Measurements from ENCODE around the gene CCDC57.
"Not testable (repeated sequence)": the region's sequence is repeated elsewhere in the genome, so short reads cannot be mapped to it uniquely, and the experiment has no call there.

CCDC57 gene

DNA sequence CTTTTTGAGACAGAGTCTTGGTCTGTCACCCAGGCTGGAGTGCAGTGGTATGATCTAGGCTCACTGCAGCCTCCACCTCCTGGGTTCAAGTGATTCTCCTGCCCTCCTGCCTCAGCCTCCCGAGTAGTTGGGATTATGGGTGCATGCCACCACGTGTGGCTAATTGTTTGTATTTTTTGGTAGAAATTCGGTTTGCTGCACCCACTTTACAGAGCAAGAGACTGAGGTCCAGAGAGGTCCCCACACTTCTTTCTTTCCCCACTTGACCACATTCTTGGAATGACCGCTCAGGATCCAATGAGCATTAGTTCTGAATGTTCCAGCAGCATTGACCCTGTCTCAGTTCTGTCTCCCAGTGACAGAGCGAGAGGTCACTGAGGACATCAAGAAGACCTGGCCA lies 10.9 kb upstream of the CCDC57 start:
- no peak for DNase-seq (ENCODE audit: low spot score)

DNA sequence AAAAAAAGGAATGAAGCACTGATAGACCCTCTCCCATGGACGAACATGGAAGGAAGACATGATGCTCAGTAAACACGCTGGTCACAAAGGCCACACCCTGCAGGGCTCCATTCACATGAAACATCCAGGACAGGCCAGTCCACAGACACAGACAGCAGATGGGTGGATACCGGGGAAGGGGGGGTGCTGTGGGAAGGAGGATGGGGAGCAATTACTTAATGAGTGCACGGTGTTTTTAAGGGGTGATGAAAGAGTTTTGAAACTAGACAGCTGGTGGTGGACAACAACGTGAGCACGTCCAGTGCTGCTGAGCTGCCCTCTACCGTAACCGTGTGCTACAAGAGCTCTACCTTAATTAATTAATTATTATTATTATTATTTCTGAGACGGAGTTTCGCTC lies 10.2 kb upstream of the CCDC57 start:
- DNase-seq (ENCODE audit: low spot score): no peak

DNA sequence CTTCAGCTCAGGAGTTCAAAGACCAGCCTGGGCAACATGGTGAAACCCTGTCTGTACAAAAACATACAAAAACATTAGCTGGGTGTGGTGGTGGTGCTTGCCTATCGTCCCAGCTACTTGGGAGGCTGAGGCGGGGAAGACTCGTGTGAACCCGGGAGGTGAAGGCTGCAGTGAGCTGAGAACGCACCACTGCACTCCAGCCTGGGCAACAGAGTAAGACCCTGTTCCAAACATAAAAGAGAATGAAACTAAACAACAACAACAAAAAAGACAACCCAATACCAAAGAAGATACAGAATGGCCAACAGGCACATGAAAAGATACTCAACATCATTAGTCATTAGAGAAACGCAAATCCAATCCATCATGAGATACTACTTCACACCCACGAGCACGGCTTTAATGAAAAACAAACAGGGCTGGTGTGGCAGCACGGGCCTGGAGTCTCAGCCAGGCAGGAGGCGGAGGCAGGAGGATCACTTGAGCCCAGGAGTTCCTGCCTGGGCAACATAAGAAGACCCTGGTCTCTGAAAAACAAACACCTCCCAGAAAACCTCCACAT lies 8.8 kb upstream of the CCDC57 start:
- DNase-seq (ENCODE audit: low spot score): no peak

DNA sequence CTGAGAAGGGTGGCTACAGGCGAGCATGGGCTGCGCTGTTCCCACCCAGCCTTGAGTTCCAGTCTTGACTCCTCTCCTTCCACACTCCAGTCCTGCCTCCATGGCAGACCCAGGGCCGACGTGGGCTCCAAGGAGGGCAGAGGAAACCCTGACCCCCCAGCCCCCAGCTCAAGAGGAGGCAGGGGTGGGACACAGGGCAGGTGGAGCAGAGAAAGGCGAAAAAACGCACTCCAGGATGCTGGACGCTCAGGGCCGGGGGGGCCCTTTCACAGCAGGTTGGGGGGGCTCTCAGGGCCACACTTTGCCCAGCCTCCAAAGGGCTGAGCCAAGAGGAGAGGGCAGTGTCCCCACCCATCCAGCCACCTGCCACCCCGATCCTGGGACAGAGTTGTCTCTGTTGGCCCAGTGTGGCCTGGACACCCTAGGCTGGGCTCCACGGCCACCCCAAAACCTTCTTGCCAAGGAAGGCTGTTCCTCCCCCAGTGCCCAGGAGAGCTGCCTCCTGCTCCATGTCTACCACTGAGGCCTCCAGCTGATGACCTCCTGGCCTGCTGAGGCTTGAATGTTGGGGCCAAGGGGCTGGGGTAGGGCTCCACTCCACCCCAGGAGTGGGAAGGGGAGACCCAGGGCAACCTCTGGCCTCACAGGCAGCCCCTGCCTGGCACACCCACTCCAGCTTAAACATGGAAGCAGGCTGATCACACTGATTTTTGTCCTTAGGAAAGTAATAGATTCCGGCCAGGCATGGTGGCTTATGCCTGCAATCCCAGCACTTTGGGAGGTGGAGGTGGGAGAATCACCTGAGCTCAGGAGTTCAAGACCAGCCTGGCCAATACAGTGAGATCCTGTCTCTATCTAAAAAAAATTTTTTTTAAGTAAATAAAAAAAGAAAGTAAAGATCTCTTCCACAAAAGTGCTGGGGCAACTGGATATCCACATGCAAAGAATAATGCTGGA lies 7.4 kb upstream of the CCDC57 start:
- no peak for DNase-seq (ENCODE audit: low spot score)

DNA sequence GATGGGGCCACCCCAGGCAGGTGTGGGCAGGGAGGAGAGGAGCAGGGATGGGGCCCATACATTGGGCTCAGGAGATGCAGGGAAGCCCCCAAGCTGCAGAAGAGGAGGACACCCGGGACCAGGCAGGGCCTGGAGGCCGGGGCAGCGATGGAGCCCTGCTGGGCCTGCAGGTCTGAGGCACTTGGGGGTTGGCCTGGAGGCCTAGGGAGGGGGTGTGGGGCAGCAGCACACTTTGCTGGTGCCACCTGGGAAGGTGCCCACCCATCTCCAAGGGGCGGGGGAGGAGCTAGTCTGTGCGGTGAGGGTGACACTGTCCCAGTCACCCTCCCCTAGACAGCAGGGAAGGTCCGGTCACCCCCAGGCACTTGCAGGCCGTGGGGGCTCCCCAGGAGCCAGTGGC lies 6.4 kb upstream of the CCDC57 start:
- no peak for DNase-seq (ENCODE audit: low spot score)

DNA sequence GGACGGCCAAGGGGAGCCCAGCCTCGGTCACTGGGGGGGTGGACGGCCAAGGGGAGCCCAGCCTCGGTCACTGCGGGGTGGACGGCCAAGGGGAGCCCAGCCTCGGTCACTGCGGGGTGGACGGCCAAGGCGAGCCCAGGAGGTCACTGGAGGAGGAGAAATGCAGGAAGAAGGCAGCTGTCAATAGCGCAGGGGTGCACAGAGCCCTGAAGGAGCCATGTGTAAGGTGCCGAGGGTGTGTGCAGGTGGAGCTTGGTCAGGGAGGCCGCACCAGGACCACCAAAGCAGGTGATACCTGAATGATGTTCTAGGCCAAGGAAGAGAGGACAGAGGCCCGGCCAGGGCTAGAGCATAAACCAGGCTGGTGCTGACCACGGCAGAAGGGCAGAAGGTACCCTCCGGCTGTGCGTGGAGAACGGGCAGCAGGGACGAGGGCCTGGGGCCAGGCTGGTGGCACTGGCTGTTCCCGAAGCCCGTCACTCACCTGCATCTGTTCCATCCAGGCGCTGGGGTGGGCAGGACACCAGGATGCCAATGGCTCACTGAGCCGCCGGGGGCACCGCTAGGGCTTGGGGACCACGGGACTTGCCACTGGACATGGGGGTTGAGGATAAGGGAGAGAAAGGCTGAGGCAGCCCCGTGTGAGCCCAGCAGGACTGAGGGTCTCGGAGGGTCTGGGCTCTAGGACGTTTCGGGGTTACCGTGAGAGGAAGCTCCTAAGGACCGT lies 5.9 kb upstream of the CCDC57 start:
- no peak for DNase-seq (ENCODE audit: low spot score)

DNA sequence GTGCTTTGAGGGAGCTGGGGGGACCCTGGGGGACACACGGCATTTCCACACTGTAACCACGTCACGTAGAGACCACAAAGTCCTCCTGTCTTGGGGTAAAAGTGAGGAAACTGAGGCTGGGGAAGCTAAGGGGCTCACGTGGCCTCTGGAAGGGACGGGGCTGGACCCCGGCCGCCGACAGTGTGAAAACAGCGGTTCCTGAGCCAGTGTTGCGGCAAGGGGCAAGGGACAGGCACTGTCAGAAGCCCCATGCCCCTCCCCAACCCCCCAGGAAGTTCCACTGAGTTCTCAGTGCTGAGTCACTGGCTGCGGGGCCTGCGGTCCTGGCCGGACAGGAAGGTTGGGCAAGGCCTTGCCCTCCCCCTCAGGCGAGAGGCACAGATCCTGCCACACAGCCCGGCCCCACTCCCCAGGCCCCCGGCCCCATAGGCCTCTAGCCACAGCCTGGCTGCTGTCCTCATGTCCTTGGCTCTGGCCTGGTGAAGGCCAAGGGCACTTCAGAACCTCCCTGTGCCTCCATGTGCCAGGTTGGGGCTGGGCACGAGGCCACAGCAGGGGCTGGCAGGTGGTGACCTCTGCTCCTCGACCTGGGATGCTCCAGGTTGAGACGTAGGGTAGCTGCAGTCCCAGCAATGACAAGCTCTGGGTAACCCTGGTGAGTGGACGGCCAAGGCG lies 5.0 kb upstream of the CCDC57 start:
- DNase-seq (ENCODE audit: low spot score): no peak

DNA sequence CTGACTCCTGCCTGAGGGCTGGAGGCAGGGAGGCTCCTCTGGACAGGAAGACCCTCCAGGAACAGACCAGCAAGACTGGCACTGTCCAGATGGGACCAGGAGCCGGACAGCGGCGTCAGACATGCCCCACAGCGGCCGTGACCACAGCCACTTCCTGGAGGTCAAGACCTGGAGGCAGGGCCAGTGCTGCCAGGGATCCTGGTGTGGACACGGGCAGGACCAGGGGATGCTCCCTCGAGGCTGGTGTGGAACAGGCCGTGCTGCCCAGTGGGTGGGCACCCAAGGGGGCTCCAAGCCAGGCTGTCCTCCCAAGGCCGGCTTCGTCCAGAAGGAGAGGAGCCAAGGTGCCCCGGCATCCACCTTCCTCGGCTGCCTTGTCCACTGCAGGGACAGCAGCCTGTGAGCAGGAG lies 4.5 kb upstream of the CCDC57 start:
- DNase-seq (ENCODE audit: low spot score): no peak

DNA sequence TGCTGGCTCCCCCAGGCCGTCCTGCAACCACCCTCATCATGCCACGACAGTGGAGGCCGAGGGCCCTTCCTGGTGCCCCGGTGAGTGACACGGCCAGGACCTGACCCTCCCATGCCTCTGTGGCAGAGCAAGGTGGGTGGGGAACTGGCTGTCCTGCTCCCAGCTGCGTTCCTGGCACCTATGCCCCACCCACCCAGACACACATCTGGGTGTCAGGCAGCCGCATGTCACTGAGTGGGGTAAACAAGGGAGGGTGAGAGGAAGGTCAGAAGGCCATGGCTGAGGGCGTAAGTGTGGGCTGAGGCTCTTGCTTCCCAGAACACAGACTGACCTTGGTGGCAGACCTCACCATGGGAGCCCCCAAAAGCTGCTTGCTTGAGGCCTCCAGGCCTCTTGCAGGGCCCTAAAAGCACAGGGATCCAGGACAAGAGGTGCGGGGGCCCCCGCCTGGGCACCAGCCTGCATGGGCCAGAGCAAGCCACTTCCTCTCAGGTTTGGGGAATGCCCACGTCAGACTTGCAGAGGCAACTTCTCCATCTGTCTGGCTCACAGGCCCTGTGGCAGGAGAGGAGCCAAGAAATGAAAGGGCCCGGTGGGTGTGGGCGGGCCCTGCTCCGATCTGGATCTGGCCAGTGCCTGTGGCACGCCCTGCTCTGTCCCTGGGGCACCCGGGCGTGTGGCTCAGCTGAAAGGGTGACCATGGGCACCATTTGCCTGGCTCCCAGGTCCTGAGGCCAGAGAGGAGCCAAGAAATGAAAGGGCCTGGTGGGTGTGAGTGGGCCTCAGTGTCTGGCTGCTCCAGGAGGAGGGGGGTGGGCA lies 3.9 kb upstream of the CCDC57 start:
- DNase-seq (ENCODE audit: low spot score): no peak

DNA sequence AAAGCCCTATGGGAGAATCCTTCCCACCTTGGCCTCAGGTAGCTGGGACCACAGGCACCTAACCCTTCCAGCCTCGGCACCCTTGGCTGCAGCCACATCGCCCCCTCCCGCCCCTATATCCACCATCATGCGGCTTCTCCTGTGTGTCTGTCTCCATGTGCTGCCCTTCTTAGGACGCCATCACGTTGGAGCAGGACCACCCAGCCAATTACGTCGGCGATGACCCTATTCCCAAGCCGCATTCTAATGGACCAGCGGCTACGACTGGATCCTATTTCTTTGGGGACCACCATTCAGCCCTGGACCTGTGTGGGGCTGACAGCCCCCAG lies 3.3 kb upstream of the CCDC57 start:
- no peak for DNase-seq (ENCODE audit: low spot score)

DNA sequence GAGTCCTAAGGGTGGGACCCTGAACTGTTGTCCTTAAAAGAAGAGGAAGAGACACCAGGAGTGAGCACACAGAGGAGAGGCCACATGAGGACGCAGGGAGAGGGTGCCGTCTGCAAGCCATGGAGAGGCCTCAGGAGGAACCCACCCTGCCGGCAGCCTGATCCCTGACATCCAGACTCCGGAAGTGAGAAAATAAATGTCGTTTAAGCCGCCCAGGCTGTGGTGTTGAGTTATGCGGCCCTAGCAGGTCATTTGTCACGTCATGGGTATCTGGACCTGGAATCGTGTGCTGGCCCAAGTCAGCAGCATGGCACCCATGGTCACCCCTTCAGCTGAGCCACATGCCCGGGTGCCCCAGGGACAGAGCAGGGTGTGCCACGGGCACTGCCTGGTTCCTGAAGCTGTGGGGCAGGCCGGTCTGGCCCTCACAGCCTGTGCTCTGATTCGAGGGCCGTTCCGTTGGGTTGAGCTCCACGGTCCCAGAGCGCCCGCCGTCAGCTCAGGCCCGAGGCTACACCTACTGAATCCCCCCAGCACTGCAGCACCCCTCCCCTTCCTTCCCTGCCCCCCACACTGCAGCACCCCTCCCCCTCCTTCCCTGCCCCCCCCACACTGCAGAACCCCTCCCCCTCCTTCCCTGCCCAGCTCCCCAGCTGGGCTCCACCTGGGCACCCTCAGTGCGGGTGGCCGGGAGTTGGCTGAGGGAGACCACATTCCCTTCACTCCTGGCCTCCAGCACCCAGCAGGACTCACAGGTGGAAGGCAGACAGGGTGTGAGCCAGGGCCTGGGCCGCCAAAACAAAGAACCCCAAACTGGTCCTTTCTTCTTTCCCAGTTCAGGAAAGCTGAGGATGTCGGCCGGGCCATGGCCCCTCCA lies 2.7 kb upstream of the CCDC57 start:
- no peak for DNase-seq (ENCODE audit: low spot score)

DNA sequence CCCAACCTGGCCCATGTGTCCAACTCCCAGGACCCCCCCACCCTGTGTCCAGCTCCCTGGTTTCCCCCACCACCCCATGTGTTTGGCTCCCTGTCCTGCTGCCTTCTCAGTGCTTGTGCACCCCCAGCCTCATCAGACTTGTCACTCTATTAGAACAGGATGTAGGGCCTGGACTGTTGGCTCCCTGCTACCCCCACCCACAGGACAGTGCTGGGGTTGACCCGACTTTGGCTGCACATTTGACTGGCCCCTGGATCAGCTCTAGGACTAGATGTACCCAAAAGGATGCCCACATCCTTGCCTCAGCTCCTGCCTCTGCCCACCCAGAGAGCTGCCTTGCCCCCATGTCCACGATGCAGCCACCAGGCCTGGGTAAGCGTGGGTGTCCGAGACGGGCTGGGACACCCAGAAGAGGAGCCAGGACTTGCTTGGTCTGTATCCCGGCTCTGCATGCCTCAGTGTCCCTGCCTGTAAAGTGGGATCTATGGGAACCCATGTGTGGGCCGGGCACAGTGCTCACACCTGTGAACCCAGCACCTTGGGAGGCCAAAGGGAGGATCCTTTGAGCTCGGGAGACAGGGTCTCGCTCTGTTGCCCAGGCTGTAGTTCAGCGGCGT lies 1.5 kb upstream of the CCDC57 start:
- DNase-seq (ENCODE audit: low spot score): no peak

DNA sequence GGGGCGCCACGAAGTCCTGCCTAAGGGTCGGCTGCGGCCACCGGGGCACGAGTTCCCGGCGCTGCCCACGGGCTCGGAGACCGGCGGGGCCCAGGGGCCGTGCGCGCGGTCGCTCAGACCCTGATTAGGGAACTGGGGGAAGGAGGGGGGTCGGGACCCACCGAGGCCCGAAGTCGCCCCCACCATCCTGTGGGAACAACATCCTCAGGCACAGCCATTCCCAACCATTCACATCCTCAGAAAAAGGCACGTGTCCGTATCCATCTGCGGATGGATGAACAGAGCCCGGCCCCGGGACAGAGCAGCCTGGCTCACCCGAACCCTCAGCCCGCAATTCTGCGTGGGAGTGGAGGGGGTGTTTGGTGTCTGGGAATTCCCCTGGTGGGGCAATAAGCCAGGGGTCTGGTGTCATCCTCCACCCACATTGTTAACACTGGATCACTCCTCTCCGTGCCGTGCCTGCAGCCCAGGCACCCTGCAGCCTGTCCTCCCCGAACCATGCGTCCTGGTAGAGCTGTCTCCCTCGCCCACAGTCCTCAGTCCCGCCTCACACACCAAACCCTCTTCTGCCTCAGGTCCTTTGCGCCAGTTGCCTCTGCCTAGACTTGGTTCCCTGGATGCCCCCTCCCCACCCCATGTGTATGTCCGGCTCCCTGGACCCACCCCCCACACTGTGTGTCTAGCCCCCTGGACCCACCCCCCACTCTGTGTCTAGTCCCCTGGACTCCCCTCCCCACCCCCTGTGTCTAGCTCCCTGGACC lies 789 bp upstream of the CCDC57 start:
- peak; percentile 79 for DNase-seq (ENCODE audit: low spot score)

DNA sequence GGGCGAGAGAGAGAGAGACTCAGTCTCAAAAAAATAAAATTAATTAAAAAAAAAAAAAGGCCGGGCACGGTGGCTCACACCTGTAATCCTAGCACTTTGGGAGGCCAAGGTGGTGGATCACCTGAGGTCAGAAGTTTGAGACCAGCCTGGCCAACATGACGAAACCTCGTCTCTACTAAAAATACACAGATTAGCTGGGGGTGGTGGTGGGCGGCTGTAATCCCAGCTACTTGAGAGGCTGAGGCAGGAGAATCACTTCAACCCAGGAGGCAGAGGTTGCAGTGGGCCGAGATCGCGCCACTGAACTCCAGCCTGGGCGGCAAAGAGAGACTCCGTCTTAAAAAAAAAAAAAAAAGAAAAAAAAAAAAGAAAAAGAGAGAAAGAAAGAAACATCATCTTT lies 2.0 kb downstream of the CCDC57 start:
- not testable (repeated sequence) for DNase-seq (ENCODE audit: low spot score)

DNA sequence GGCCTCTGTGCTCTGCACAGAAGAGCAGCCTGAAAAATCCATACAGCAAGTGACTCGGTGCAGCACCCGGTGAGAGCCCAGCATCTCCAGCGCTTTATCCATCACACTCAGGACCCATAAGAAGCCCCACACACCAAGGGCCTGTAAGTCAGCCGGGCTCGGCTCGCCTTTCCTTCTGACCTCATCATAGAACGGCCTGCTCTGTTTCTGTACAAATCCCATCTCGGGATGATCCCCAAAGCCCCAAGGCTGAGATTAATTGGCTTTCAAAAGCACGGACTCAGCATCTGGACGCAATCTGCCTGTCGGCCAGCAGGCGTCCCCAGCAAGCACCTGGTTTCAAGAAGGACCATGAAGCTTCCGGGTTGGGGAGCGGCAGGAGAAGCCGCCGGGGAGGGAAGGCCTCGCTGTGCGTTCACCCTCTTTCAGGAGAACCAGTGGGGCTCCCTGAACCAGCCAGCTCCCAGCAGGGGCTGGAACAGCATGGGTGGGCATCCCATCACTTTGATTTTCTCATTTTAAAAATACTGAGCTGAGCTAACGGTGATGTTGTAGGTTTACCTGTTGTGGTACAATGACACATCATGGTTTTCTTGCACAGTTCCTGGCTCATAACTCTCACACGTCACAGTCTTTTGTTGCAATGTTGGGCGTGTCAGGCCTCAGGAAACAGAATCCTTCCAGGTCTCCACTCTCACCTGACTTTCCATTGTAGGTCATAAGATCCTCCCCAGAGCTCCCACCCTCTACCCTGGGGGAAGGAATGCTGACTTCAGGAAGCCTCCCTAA lies 6.7 kb downstream of the CCDC57 start:
- DNase-seq (ENCODE audit: low spot score): peak; percentile 87

DNA sequence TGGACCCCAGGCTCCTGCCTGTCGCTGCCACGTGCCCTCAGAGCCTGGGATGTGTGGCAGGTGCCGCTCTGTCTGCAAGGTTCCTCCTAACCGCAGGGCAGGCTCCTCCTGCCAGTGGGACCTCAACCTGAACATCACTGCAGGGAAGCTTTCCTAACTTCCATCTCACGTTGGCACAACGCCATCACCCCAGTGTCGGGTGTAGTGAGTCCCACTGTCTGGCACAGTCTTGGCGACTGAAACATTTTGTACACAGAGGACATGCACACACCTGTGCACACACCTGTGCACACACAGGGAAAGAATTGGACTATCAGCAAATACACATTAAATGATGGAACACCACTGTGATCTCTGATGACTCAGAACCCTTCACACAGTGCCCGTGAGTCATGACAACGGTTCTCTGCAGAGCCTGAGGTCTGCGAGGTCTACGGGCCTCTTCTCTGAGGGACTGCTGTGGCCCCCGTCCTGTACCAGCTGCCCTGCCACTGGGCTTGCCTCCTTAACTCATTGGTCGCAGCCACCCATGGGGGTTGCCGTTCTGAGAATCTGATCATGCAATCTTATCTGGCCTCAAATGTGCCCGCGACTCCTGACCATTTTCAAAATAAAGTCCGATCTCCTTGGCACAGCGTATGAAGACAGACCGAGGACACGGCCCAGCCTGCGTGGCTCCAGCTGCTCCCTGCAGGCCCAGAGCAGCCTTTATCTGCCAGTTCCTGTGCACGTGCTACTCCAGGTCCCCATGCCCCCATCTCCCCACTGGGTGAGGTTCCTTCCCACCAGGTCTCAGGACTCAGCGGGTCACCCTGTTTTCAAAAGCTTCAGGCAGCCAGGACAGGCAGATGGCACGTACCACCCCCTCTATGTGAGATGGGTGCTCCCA lies 7.6 kb downstream of the CCDC57 start:
- DNase-seq (ENCODE audit: low spot score): no peak

DNA sequence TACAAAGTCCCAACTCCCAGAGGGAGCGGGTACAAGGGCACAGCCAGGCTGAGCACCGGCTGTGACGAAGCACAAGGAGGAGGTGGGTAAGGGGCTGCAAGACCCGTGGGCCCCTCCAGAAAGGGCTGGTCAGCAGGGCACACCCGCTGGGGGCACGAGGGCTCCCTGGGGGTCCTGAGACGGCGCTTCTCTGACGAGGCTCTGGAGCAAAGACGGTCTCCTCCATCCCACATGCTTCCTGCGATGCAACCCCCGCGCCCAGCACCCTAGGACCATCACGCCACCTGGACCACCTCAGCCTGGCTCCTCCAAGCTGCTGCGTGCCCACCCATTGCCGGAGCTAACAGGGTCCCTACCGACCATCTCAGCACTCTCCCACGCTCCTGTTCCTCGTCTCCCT lies 8.7 kb downstream of the CCDC57 start:
- no peak for DNase-seq (ENCODE audit: low spot score)

DNA sequence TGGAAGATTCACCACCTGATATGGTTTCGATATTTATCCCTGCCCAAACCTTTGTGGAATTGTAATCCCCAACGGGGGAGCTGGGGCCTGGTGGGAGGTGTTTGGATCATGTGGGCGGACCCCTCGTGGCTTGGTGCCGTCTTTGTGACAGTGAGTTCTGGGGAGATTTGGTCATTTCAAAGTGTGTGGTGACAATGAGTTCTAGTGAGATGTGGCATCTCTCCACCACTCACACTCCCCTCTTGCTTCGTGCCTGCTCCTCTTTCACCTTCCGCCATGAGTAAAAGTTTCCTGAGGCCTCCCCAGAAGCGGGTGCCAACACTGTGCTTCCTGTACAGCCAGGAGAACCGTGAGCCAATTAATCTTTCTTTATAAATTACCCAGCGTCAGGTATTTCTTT lies 9.7 kb downstream of the CCDC57 start:
- no peak for DNase-seq (ENCODE audit: low spot score)

All from ecto neural progenitor cell (in vitro differentiated cells).